WTC11 (cell line): ENCODE results near the gene PLXNB1.

ENCODE experiments used
- CDX4 ChIP-seq: fragments of 250-450 bp; sonication (Bioruptor Pico); IDR thresholded peaks from 2 replicates; pipeline ENCODE4 v1.9.0; 2021; ENCODE audit warnings: moderate library complexity, mild to moderate bottlenecking, inconsistent platforms, borderline replicate concordance
- CTCF ChIP-seq: fragments of 200-600 bp; IDR thresholded peaks from 2 replicates; pipeline ENCODE4 v1.8.0; 2022; ENCODE audit warnings: antibody characterized with exemption
- IRF1 ChIP-seq: sonication (generic); formaldehyde crosslinking; IDR thresholded peaks from 2 replicates; pipeline ENCODE4 v1.8.0; 2023; ENCODE audit warnings: missing genetic modification reagents
- ZBTB21 ChIP-seq: sonication (generic); formaldehyde crosslinking; IDR thresholded peaks from 2 replicates; pipeline ENCODE4 v1.8.1; 2023; ENCODE audit warnings: mild to moderate bottlenecking, missing genetic modification reagents, borderline replicate concordance
- ZNF263 ChIP-seq: sonication (generic); formaldehyde crosslinking; IDR thresholded peaks from 2 replicates; pipeline ENCODE4 v1.8.1; 2022; ENCODE audit warnings: low read depth, mild to moderate bottlenecking, moderate library complexity, missing genetic modification reagents
- ZNF671 ChIP-seq: fragments of 250-450 bp; sonication (Bioruptor Pico); IDR thresholded peaks from 2 replicates; pipeline ENCODE4 v1.8.0; 2021; ENCODE audit warnings: mild to moderate bottlenecking
- ZSCAN18 ChIP-seq: fragments of 250-450 bp; sonication (Bioruptor Pico); IDR thresholded peaks from 2 replicates; pipeline ENCODE4 v2.1.2; 2022; ENCODE audit warnings: mild to moderate bottlenecking, moderate library complexity

- TF ChIP-seq CTCF, result no peak
- TF ChIP-seq ZBTB21 (CRISPR knock-in tag), result no peak
- no peak for TF ChIP-seq ZNF263
- no peak for TF ChIP-seq ZNF671
- no peak for TF ChIP-seq ZSCAN18
- TF ChIP-seq CDX4 (CRISPR knock-in tag), result no peak
- no peak for TF ChIP-seq IRF1 (CRISPR knock-in tag)
These were observed 59.6 kb downstream of the PLXNB1 start for GRCh38 chr3:48370333-48370713.
